Ishikawa (cell line): ENCODE data around the gene BRWD1.

Source experiments
- CEBPB ChIP-seq: IDR thresholded peaks from 2 replicates; pipeline ENCODE4 v1.6.1; 2012
- CREB1 ChIP-seq: IDR thresholded peaks from 2 replicates; pipeline ENCODE4 v1.6.1; 2012; ENCODE audit warnings: low read depth
- EGR1 ChIP-seq: IDR thresholded peaks from 2 replicates; pipeline ENCODE4 v1.6.1; 2012
- EP300 ChIP-seq: IDR thresholded peaks from 2 replicates; pipeline ENCODE4 v1.6.1; 2012; ENCODE audit warnings: borderline replicate concordance
- FOXM1 ChIP-seq: IDR thresholded peaks from 2 replicates; pipeline ENCODE4 v1.6.1; 2012; ENCODE audit warnings: low read depth, borderline replicate concordance
- NFIC ChIP-seq: IDR thresholded peaks from 2 replicates; pipeline ENCODE4 v1.6.1; 2012
- RAD21 ChIP-seq: IDR thresholded peaks from 2 replicates; pipeline ENCODE4 v1.6.1; 2012; ENCODE audit warnings: low read depth
- TAF1 ChIP-seq: IDR thresholded peaks from 2 replicates; pipeline ENCODE4 v1.6.1; 2012; ENCODE audit warnings: low read depth, mild to moderate bottlenecking
- TCF12 ChIP-seq: IDR thresholded peaks from 2 replicates; pipeline ENCODE4 v1.6.1; 2012; ENCODE audit warnings: low read depth
- TEAD4 ChIP-seq: IDR thresholded peaks from 2 replicates; pipeline ENCODE4 v1.6.1; 2012
- USF1 ChIP-seq: IDR thresholded peaks from 2 replicates; pipeline ENCODE4 v1.6.1; 2012
- YY1 ChIP-seq: IDR thresholded peaks from 2 replicates; pipeline ENCODE4 v1.6.1; 2012; ENCODE audit warnings: low read depth
- TF ChIP-seq, protein P1 (sequence below): IDR thresholded peaks from 2 replicates; pipeline ENCODE4 v1.6.1; 2012; ENCODE audit warnings: low read depth, mild to moderate bottlenecking

GRCh38 chr21:39265603-39266002 lies 47.8 kb downstream of the BRWD1 start:
- TF ChIP-seq CREB1 (no peak), EP300 (no peak), EGR1 (no peak), CEBPB (no peak), FOXM1 (no peak), USF1 (no peak), TAF1 (no peak), YY1 (no peak), TEAD4 (no peak), TCF12 (no peak), RAD21 (no peak), NFIC (no peak)
- TF ChIP-seq, protein P1, sequence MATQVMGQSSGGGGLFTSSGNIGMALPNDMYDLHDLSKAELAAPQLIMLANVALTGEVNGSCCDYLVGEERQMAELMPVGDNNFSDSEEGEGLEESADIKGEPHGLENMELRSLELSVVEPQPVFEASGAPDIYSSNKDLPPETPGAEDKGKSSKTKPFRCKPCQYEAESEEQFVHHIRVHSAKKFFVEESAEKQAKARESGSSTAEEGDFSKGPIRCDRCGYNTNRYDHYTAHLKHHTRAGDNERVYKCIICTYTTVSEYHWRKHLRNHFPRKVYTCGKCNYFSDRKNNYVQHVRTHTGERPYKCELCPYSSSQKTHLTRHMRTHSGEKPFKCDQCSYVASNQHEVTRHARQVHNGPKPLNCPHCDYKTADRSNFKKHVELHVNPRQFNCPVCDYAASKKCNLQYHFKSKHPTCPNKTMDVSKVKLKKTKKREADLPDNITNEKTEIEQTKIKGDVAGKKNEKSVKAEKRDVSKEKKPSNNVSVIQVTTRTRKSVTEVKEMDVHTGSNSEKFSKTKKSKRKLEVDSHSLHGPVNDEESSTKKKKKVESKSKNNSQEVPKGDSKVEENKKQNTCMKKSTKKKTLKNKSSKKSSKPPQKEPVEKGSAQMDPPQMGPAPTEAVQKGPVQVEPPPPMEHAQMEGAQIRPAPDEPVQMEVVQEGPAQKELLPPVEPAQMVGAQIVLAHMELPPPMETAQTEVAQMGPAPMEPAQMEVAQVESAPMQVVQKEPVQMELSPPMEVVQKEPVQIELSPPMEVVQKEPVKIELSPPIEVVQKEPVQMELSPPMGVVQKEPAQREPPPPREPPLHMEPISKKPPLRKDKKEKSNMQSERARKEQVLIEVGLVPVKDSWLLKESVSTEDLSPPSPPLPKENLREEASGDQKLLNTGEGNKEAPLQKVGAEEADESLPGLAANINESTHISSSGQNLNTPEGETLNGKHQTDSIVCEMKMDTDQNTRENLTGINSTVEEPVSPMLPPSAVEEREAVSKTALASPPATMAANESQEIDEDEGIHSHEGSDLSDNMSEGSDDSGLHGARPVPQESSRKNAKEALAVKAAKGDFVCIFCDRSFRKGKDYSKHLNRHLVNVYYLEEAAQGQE = no peak
